Measurements from ENCODE around the gene THYN1. TPM values are rescaled to one million over a fixed set of nuclear protein-coding genes. Genes with fewer than 3 reads are reported as not detected.

The THYN1 gene
- total and polyA plus RNA-seq, 2 donors (not counting 3 experiments of a cell fraction or from before 2014, with no cell fraction given), result 35.7 to 38.0 TPM

DNA sequence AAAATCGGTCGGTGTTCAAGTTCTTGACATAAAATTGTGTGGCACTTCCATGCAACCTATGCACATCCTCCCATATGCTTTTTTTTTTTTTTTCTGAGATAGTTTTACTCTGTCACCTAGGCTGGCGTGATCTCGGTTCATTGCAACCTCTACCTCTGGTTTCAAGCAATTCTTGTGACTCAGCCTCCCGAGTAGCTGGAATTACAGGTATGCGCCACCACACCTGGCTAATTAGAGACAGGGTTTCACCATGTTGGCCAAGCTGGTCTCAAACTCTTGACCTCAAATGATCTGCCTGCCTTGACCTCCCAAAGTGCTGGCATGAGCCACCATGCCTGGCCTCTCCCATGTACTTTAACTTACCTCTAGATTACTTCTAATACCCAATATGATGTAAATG is 38.0 kb upstream of the THYN1 start:
- Histone ChIP-seq H3K79me2 (ENCODE audit: control insufficient read depth, insufficient read depth, low read length) (no peaks in the 10 kb centered on the region), H3K9me1 (replicated peaks; ENCODE audit: control insufficient read depth, extremely low read depth, insufficient read depth, low read length) (no peaks in the 10 kb centered on the region), H3K27ac (ENCODE audit: insufficient read depth, low read depth, low read length) (no peak overlapping the region), H2AFZ (ENCODE audit: low read depth, low read length) (no peak overlapping the region), H4K20me1 (replicated peaks; ENCODE audit: control insufficient read depth, extremely low read depth, insufficient read depth, low read length) (no peaks in the 10 kb centered on the region), H3K36me3 (ENCODE audit: control insufficient read depth in 2 of 2, extremely low read depth in 1 of 2, insufficient read depth in 2 of 2, low read length in 2 of 2) (no peaks in the 10 kb centered on the region), H3K4me3 (replicated peaks in 1 of 3; ENCODE audit: insufficient read depth in 1 of 3, low read depth in 1 of 3, low read length in 3 of 3) (no peak overlapping the region), H3K4me1 (ENCODE audit: control insufficient read depth, extremely low read depth, insufficient read depth, low read length) (no peaks in the 10 kb centered on the region), H3K9ac (replicated peaks; ENCODE audit: extremely low read depth, insufficient read depth, low read length) (no peak overlapping the region), H3K4me2 (ENCODE audit: insufficient read depth, low read length) (no peak overlapping the region), H3K9me3 (replicated peaks; ENCODE audit: control insufficient read depth, insufficient read depth, low read length) (no peaks in the 10 kb centered on the region), H3K27me3 (ENCODE audit: control insufficient read depth in 2 of 2, insufficient read depth in 2 of 2, low read length in 2 of 2) (no peaks in the 10 kb centered on the region)
- FAIRE-seq (no peak), DNase-seq (ENCODE audit: low read depth, low spot score) (no peak)
- intact Hi-C loops (cut with micrococcal nuclease), result no loop called here
- TF ChIP-seq EZH2 (IDR thresholded peaks at IDR 0.05; ENCODE audit: borderline replicate concordance, low read depth, low read length, severe bottlenecking) (no peak), FOS (IDR thresholded peaks at IDR 0.05; ENCODE audit: borderline replicate concordance, insufficient read depth, low read length) (no peak), POLR2AphosphoS5 (IDR thresholded peaks at IDR 0.05; ENCODE audit: insufficient read depth, low read depth, low read length) (no peak), POLR2A (IDR thresholded peaks at IDR 0.05; ENCODE audit: low read depth, low read length) (no peak), MYC (IDR thresholded peaks at IDR 0.05; ENCODE audit: low read depth, low read length) (no peak), JUN (IDR thresholded peaks at IDR 0.05; ENCODE audit: borderline replicate concordance, insufficient read depth, insufficient read length, low read depth) (no peak)
- TF ChIP-seq, protein P1, sequence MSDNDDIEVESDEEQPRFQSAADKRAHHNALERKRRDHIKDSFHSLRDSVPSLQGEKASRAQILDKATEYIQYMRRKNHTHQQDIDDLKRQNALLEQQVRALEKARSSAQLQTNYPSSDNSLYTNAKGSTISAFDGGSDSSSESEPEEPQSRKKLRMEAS (IDR thresholded peaks at IDR 0.05; ENCODE audit: insufficient read depth, insufficient read length), result no peak
- dilution Hi-C loops (cut with MboI; ENCODE audit: extremely low pct_ligation_motif_present, low sequenced_read_pairs), result no loop called here
- POLR2A ChIA-PET, result no interaction called here
- BruUV-seq (replicated peaks), result no TSS peak
- CTCF ChIA-PET, result interaction anchor here (1.0 to 1.1 kb wide), 2 partner anchors 29 to 33 kb away, joined by 3 to 4 read pairs; no protein-coding TSS in a partner anchor

DNA sequence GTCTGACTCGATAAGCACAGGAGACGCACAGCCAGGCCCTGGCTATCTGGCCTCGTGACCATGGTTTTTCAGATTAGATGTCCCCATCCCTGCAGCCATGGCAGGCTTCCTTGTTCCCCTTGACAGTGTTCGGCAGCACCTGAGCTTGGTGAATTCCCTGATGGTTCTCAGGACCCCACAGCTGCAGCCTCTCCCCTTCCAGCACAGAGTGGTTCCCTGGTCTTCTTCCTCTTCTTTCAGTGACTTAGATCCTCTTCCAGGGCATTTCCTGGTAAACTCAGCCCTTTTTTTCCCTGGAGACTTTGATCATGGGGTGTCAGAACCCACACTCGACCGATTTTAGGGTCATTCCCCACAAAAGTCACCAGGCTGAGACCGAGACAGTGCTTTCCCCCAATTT is 37.5 kb upstream of the THYN1 start:
- no peak overlapping the region for H3K9ac ChIP-seq (replicated peaks; ENCODE audit: extremely low read depth, insufficient read depth, low read length)
- H3K36me3 ChIP-seq (ENCODE audit: control insufficient read depth in 2 of 2, extremely low read depth in 1 of 2, insufficient read depth in 2 of 2, low read length in 2 of 2), result no peaks in the 10 kb centered on the region
- no peak overlapping the region for H3K4me2 ChIP-seq (ENCODE audit: insufficient read depth, low read length)
- H3K27me3 ChIP-seq (ENCODE audit: control insufficient read depth in 2 of 2, insufficient read depth in 2 of 2, low read length in 2 of 2), result no peaks in the 10 kb centered on the region
- no peak overlapping the region for H2AFZ ChIP-seq (ENCODE audit: low read depth, low read length)
- POLR2A ChIA-PET, result no interaction called here
- TF ChIP-seq GATA2 (IDR thresholded peaks at IDR 0.05; ENCODE audit: insufficient read depth, insufficient read length, low read depth, low read length), result no peak
- no peak for TF ChIP-seq EZH2 (IDR thresholded peaks at IDR 0.05; ENCODE audit: borderline replicate concordance, low read depth, low read length, severe bottlenecking)
- no peak for TF ChIP-seq POLR2AphosphoS5 (IDR thresholded peaks at IDR 0.05; ENCODE audit: insufficient read depth, low read depth, low read length)
- H3K9me1 ChIP-seq (replicated peaks; ENCODE audit: control insufficient read depth, extremely low read depth, insufficient read depth, low read length), result no peaks in the 10 kb centered on the region
- no peak overlapping the region for H3K27ac ChIP-seq (ENCODE audit: insufficient read depth, low read depth, low read length)
- dilution Hi-C loops (cut with MboI; ENCODE audit: extremely low pct_ligation_motif_present, low sequenced_read_pairs) (no loop called here), intact Hi-C loops (cut with micrococcal nuclease) (no loop called here)
- DNase-seq (ENCODE audit: low read depth, low spot score) (no peak), FAIRE-seq (no peak)
- H4K20me1 ChIP-seq (replicated peaks; ENCODE audit: control insufficient read depth, extremely low read depth, insufficient read depth, low read length), result no peaks in the 10 kb centered on the region
- H3K4me3 ChIP-seq (replicated peaks in 1 of 3; ENCODE audit: insufficient read depth in 1 of 3, low read depth in 1 of 3, low read length in 3 of 3), result no peak overlapping the region
- no peaks in the 10 kb centered on the region for H3K9me3 ChIP-seq (replicated peaks; ENCODE audit: control insufficient read depth, insufficient read depth, low read length)
- no TSS peak for BruUV-seq (replicated peaks)
- no peaks in the 10 kb centered on the region for H3K4me1 ChIP-seq (ENCODE audit: control insufficient read depth, extremely low read depth, insufficient read depth, low read length)
- H3K79me2 ChIP-seq (ENCODE audit: control insufficient read depth, insufficient read depth, low read length), result no peaks in the 10 kb centered on the region
- CTCF ChIA-PET, result no interaction called here

Data from endothelial cell of umbilical vein (primary cell).